ENCODE data around the gene DUOXA1.

DUOXA1 gene, protein sequence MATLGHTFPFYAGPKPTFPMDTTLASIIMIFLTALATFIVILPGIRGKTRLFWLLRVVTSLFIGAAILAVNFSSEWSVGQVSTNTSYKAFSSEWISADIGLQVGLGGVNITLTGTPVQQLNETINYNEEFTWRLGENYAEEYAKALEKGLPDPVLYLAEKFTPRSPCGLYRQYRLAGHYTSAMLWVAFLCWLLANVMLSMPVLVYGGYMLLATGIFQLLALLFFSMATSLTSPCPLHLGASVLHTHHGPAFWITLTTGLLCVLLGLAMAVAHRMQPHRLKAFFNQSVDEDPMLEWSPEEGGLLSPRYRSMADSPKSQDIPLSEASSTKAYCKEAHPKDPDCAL

DNA sequence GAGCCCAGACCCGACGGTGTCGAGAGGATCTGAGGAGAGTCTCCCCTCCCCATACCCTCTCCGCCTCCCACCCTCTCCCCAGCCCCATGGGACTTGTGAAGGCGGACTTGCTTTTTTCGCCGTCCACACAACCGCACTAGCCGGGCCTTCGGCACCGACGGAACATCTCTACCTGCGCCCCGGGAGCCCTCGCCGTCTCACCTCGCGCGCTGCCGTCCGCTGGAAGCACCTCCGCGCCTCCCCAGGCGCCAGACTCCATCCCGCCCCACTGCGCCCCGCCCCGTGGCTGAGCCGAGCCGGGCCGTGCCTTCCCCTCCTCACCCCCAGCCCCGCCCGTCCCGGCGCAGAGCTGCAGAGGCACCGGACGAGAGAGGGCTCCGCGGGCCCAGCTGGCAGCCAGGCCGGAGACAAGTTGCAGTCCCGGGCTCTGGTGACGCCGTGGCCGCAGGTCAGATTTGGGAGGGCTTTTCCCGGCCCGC lies at the start of gene DUOXA1, which contains the start of gene DUOX1:
Gene DUOXA1 (minus strand): TSS at position 229 of the 479 bp plus-strand sequence. CDS start 6,865 bp downstream, outside the sequence.
Gene DUOX1 (plus strand): TSS at position 344 of the 479 bp plus-strand sequence. CDS start 1,973 bp downstream, outside the sequence.
- Mint-ChIP-seq H3K27ac (no peak within 1 kb of the TSS), H3K36me3 (no peaks in the 10 kb centered on the region), H3K4me1 (peaks cover 2 to 5% of the 10 kb centered on the region in 2 donors), H3K27me3 (peaks cover 71 to 77% of the 10 kb centered on the region in 2 donors), H3K4me3 (peak within 1 kb of the TSS; percentile 26 to 31), H3K9me3 (no peaks in the 10 kb centered on the region)
- DNase-seq (no peak), ATAC-seq (replicated peaks) (peak; percentile 55 to 64)

DNA sequence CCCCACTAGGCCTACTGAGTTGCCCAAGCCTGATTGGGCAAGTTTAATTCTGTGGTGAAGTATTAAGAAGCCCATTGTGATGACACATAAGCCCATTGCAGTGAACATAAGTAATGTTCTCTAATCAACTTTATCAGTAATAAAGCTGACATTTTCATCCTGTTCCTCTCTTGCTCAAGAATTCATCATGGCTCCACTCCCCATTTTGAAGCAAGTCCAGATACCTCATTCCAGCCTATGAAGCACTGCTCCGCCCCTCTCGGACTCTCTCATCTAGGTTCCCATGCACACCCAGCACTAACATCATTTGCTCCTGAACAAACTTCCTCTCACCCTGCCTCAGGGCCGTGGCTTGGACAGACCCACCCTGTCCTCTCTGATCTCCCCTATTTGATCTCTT lies 47.6 kb upstream of the DUOXA1 start:
- Mint-ChIP-seq H3K9me3 (no peaks in the 10 kb centered on the region), H3K4me1 (peaks cover 11 to 12% of the 10 kb centered on the region in 2 donors), H3K4me3 (no peak overlapping the region), H3K36me3 (peaks cover 43 to 58% of the 10 kb centered on the region in 2 donors), H3K27ac (no peak overlapping the region), H3K27me3 (no peaks in the 10 kb centered on the region)
- DNase-seq (no peak), ATAC-seq (replicated peaks) (no peak)

- Mint-ChIP-seq H3K9me3 (no peaks in the 10 kb centered on the region), H3K27me3 (no peaks in the 10 kb centered on the region), H3K27ac (no peak overlapping the region), H3K36me3 (peaks cover 46 to 52% of the 10 kb centered on the region in 2 donors), H3K4me3 (no peak overlapping the region), H3K4me1 (peaks cover 4 to 8% of the 10 kb centered on the region in 2 donors)
- no peak for DNase-seq
- ATAC-seq (replicated peaks): no peak
Measured at GRCh38 chr15:45174577-45174976, 44.9 kb upstream of the DUOXA1 start.

DNA sequence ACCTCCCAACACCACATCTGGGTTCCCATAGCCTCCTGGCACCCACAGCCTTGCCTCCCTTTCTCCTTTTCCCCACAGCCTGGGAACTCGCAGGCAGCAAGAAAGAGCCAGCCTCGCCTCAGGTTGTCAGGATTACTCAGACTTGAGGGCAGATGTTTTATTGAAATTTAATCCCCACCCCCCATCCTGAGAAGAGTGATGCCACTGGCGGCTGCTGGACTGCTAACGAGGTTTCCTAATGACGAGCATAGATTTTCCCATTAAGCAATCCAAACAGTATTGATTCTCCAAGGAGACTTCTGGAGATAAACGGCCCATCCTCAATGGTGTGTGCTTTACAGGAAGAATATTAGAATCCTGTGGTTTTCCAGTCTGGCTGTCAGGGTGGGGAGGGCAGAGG lies 44.4 kb upstream of the DUOXA1 start:
- no peak for DNase-seq
- no peaks in the 10 kb centered on the region for H3K27me3 Mint-ChIP-seq
- no peaks in the 10 kb centered on the region for H3K9me3 Mint-ChIP-seq
- H3K4me3 Mint-ChIP-seq: no peak overlapping the region
- H3K4me1 Mint-ChIP-seq: peaks cover 8 to 13% of the 10 kb centered on the region in 2 donors
- peaks cover 46 to 52% of the 10 kb centered on the region in 2 donors for H3K36me3 Mint-ChIP-seq
- no peak overlapping the region for H3K27ac Mint-ChIP-seq
- ATAC-seq (replicated peaks): no peak

GRCh38 chr15:45171912-45172311 lies 42.2 kb upstream of the DUOXA1 start:
- peaks cover 37 to 44% of the 10 kb centered on the region in 2 donors for H3K36me3 Mint-ChIP-seq
- no peak overlapping the region for H3K27ac Mint-ChIP-seq
- no peaks in the 10 kb centered on the region for H3K27me3 Mint-ChIP-seq
- peaks cover 16 to 31% of the 10 kb centered on the region in 2 donors for H3K4me1 Mint-ChIP-seq
- DNase-seq (no peak), ATAC-seq (replicated peaks) (no peak)
- no peaks in the 10 kb centered on the region for H3K9me3 Mint-ChIP-seq
- no peak overlapping the region for H3K4me3 Mint-ChIP-seq

GRCh38 chr15:45169608-45170480 lies 40.2 kb upstream of the DUOXA1 start:
- peaks cover 30 to 48% of the 10 kb centered on the region in 2 donors for H3K4me1 Mint-ChIP-seq
- ATAC-seq (replicated peaks): no peak
- H3K9me3 Mint-ChIP-seq: no peaks in the 10 kb centered on the region
- DNase-seq: no peak
- no peak overlapping the region for H3K4me3 Mint-ChIP-seq
- H3K27me3 Mint-ChIP-seq: no peaks in the 10 kb centered on the region
- peaks cover 18 to 28% of the 10 kb centered on the region in 2 donors for H3K36me3 Mint-ChIP-seq
- H3K27ac Mint-ChIP-seq: peak overlapping the region; percentile 65

DNA sequence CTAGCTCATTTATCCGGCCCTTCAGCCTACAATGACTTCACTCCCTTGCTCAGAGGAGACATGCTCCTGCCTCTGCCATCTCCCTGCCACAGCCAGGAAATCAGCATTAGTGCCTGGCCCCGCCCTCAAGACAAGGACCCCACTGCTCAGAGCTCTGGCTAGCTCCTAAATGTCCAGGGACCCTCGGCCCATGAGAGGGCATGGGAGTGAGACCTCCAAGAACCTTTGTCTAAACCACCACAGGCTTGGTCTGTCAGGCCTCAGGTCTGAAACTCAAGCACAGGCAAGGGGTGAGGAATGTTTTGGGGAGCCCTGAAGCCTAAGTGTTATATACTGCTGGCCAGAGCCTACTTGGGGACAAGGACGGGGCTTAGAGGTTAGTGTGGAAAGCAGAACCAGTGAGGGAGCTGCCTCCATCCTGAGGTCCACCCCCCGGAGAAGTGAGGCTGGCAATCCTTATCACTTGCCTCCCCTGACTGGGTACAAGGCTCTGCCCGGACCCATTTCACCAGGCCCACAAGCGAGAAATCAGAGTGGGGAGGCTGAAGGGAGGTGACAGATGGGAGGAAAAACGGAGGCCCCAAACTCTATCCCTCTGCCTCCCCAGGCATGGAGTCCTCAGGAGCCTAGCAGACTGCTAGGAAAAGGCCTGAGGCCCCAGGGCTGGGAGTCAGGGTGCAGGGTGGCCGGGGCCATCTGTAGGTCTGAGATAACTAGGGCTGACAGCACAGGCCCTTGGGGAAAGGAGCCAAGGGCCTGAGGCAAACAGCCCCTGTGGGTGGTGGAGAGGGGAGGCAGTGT lies 39.3 kb upstream of the DUOXA1 start:
- no peak for ATAC-seq (replicated peaks)

GRCh38 chr15:45168286-45168685 lies 38.6 kb upstream of the DUOXA1 start:
- ATAC-seq (replicated peaks) (no peak), DNase-seq (no peak)
- Mint-ChIP-seq H3K9me3 (no peaks in the 10 kb centered on the region), H3K27ac (no peak overlapping the region), H3K36me3 (peaks cover 10 to 22% of the 10 kb centered on the region in 2 donors), H3K4me3 (no peak overlapping the region), H3K4me1 (peaks cover 30 to 57% of the 10 kb centered on the region in 2 donors), H3K27me3 (no peaks in the 10 kb centered on the region)

More for the DNA sequence above, 39.3 kb upstream of the DUOXA1 start:
- Mint-ChIP-seq H3K4me3 (no peak overlapping the region), H3K4me1 (peaks cover 30 to 51% of the 10 kb centered on the region in 2 donors), H3K36me3 (peaks cover 13 to 27% of the 10 kb centered on the region in 2 donors), H3K27me3 (no peaks in the 10 kb centered on the region), H3K27ac (peak overlapping the region; percentile 73), H3K9me3 (no peaks in the 10 kb centered on the region)
- DNase-seq: no peak

DNA sequence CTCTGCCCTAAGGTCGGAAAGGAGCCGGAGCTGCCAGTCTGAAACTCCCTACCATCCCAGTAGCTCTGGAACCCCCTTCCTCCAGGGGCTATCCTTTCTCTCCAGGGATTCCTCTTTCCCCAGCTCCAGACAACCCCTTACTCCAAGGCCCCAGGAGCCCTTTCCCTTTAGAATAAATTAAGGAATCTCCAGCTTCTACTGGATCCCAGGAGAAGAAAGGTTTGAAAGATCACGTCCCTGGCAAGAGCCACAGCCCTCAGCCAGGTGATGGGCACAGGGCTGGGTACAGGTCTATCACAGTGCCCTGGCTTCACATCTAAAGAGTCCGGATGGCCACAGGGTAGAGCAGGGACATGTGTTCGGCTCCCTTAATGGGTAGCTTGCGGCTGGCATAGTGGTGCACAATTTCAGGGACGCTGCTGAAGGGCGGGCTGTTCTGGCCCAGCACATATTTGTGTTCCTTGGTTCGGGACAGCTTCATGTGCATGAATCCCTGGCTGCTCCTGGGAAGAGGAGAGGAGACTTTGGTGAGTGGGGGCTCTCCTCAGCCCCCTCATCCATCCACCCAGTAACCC lies 38.0 kb upstream of the DUOXA1 start:
- H3K9me3 Mint-ChIP-seq: no peaks in the 10 kb centered on the region
- H3K27me3 Mint-ChIP-seq: no peaks in the 10 kb centered on the region
- peak overlapping the region; percentile 81 for H3K4me3 Mint-ChIP-seq
- DNase-seq: no peak
- H3K27ac Mint-ChIP-seq: peak overlapping the region; percentile 91
- ATAC-seq (replicated peaks): no peak
- H3K4me1 Mint-ChIP-seq: peaks cover 32 to 63% of the 10 kb centered on the region in 2 donors
- peaks cover 8 to 16% of the 10 kb centered on the region in 2 donors for H3K36me3 Mint-ChIP-seq

GRCh38 chr15:45166834-45167630 lies 37.4 kb upstream of the DUOXA1 start:
- DNase-seq (peak; percentile 86), ATAC-seq (replicated peaks) (peak; percentile 93 to 94)
- H3K4me3 Mint-ChIP-seq: peak overlapping the region; percentile 81
- peaks cover 33 to 66% of the 10 kb centered on the region in 2 donors for H3K4me1 Mint-ChIP-seq
- H3K36me3 Mint-ChIP-seq: peaks cover 8 to 11% of the 10 kb centered on the region in 2 donors
- peak overlapping the region; percentile 91 for H3K27ac Mint-ChIP-seq
- H3K9me3 Mint-ChIP-seq: no peaks in the 10 kb centered on the region
- no peaks in the 10 kb centered on the region for H3K27me3 Mint-ChIP-seq

DNA sequence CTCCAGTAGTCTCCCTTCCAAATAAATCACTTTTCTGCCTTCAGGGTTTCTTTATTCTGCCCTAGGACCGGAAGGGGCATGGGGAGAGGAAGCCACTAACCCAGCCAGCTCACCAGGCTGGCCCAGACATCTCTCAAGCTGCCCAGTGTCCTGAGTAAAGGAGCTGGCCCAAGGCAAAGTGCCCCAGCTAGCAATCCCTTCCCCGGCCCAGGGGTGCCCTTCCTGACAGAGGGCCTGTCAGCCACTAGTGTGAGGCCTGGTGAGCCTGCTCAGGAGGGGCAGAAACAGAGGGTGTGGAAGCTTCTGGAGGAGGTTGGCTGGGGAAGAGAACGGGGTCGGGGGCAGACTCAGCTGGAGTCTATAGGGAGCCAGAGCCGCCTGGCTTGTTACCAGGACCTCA lies 35.9 kb upstream of the DUOXA1 start:
- Mint-ChIP-seq H3K27me3 (no peaks in the 10 kb centered on the region), H3K9me3 (no peaks in the 10 kb centered on the region), H3K4me3 (peak overlapping the region; percentile 75 to 81), H3K36me3 (peaks cover 4 to 7% of the 10 kb centered on the region in 2 donors), H3K27ac (peak overlapping the region; percentile 87), H3K4me1 (peaks cover 34 to 66% of the 10 kb centered on the region in 2 donors)
- ATAC-seq (replicated peaks) (no peak), DNase-seq (no peak)

DNA sequence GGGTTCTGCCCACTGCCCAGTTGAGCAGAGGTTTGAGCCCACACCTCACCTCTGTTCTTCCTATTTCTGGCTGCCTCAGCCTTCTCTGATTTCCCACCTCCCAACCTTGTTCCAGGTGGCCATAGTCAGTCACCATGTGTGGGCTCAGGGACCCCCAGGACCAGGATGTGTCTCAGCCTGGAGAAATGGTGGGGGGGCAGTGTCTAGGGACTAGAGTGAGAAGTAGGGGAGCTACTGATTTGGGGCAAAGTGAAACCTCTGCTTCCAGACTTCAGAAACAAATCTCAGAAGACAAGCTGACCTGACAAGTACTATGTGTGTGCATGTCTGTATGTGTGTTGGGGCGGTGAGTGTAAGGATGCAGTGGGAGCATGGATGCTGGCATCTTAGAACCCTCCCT lies 35.2 kb upstream of the DUOXA1 start:
- Mint-ChIP-seq H3K27me3 (no peaks in the 10 kb centered on the region), H3K27ac (peak overlapping the region; percentile 87), H3K4me1 (peaks cover 32 to 62% of the 10 kb centered on the region in 2 donors), H3K4me3 (peak overlapping the region in 1 of 2 donors; percentile 75), H3K36me3 (peaks cover 7 to 11% of the 10 kb centered on the region in 2 donors), H3K9me3 (no peaks in the 10 kb centered on the region)
- DNase-seq: no peak
- no peak for ATAC-seq (replicated peaks)

DNA sequence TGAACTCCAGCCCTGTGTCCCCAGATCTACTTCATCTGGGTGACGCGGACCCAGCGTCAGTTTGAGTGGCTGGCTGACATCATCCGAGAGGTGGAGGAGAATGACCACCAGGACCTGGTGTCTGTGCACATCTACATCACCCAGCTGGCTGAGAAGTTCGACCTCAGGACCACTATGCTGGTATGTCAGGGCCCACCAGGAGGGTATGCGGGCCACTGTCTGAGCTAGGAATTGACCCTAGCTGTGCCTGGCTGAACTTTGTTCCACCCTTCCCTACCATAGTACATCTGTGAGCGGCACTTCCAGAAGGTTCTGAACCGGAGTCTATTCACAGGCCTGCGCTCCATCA lies 33.8 kb upstream of the DUOXA1 start:
- H3K9me3 Mint-ChIP-seq: no peaks in the 10 kb centered on the region
- H3K36me3 Mint-ChIP-seq: peaks cover 8 to 11% of the 10 kb centered on the region in 2 donors
- no peak overlapping the region for H3K4me3 Mint-ChIP-seq
- H3K27me3 Mint-ChIP-seq: no peaks in the 10 kb centered on the region
- H3K4me1 Mint-ChIP-seq: peaks cover 27 to 53% of the 10 kb centered on the region in 2 donors
- no peak for ATAC-seq (replicated peaks)
- DNase-seq: no peak
- H3K27ac Mint-ChIP-seq: peak overlapping the region; percentile 31

Data from stimulated activated naive B cell treated with anti-CD40 and anti-IgM and Interleukin-4, amounts not matched to agents 10 μg/mL and 1 μg/mL and 100 μg/mL, for 72 hours (primary cell).